OCI-LY3 (cell line): ENCODE measurements around the gene SELENOT.

Source experiments
- CTCF ChIP-seq: fragments of 200-600, 300-600 bp; sonication (generic); IDR thresholded peaks from 2 replicates; pipeline ENCODE4 v1.5.1; 2014; ENCODE audit warnings: antibody characterized with exemption, low read length, low read depth
- EZH2phosphoT487 ChIP-seq: fragments of 200-600 bp; shearing (Covaris generic); IDR thresholded peaks from 2 replicates; pipeline ENCODE4 v1.6.1; 2018; ENCODE audit warnings: antibody characterized with exemption, mixed run types, low read depth

GRCh38 chr3:150653110-150653561 is 50.0 kb downstream of the SELENOT start:
- TF ChIP-seq EZH2phosphoT487 (no peak), CTCF (no peak)
